GM12872 (cell line): Measurements from ENCODE around the gene ACBD7.

Source experiments
- TF ChIP-seq, protein P1 (sequence below): IDR thresholded peaks from 3 replicates; pipeline ENCODE4 v1.5.1; 2011; ENCODE audit warnings: low read depth, mild to moderate bottlenecking, low read length, moderate library complexity; ENCODE audit not compliant: insufficient read depth

ACBD7 gene

DNA sequence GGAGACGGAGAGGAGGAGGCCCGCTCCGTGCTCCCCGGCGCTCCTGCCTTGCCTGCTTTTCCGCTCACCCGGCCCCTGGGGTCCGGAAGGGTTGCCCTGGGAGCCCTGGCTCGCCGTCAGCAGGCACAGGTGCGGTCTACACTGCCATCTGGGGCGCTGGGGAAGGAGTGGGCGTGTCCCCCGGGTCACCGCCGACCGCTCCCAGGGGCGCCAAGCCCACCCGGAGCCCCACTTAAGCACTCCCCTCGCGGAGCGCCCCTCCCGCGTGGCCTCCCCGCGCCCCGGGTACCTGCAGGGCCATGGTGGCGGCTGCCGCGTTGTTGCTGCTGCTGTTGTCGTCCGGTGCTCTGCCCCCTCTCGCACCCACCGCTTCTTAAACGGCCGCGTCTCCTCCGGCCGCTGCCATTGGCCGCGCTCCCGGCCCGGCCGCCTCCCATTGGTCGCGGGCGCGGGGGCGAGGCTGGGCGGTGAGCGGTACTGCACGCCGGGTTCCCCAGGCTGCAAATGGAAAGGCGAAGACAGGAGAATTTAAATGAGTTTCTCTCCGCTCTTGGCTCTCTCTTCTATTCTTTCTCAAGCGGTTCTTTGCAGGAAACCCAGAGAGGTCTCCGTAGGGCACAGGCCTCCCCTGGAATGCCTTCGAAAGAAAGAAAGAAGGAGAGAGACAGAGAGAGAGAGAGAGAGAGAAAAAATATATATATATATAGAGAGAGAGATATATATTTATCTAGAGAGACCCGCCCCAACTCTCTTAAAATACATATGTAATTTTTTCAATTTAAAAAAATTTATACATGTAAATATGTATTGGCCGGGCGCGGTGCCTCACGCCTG lies at the start of gene ACBD7:
ACBD7 (minus strand) TSS at position 349 of the 834 bp plus-strand sequence; CDS start at position 301, 48 bp downstream.
- TF ChIP-seq, protein P1, sequence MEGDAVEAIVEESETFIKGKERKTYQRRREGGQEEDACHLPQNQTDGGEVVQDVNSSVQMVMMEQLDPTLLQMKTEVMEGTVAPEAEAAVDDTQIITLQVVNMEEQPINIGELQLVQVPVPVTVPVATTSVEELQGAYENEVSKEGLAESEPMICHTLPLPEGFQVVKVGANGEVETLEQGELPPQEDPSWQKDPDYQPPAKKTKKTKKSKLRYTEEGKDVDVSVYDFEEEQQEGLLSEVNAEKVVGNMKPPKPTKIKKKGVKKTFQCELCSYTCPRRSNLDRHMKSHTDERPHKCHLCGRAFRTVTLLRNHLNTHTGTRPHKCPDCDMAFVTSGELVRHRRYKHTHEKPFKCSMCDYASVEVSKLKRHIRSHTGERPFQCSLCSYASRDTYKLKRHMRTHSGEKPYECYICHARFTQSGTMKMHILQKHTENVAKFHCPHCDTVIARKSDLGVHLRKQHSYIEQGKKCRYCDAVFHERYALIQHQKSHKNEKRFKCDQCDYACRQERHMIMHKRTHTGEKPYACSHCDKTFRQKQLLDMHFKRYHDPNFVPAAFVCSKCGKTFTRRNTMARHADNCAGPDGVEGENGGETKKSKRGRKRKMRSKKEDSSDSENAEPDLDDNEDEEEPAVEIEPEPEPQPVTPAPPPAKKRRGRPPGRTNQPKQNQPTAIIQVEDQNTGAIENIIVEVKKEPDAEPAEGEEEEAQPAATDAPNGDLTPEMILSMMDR, result peak; percentile 38; the same call in 2 of the 3 replicates

DNA sequence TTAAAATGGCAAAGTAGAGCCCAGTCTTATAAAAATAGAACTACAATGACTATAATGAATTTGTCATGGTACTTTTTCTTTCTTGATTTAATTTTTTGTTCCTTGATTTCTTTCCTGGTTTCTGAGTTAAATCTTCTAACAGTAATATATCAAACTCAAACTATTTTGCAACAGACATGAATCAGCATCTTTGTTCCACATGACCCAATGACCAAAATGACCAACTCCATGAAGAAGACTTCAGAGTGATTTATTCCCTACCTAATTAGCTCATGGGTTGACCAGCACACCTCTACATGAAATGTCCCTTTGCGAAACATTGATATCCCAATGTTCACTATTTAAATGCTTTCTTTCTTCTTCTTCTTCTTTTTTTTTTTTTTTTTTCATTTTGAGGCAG lies 49.1 kb upstream of the ACBD7 start:
- TF ChIP-seq, protein P1, result no peak

DNA sequence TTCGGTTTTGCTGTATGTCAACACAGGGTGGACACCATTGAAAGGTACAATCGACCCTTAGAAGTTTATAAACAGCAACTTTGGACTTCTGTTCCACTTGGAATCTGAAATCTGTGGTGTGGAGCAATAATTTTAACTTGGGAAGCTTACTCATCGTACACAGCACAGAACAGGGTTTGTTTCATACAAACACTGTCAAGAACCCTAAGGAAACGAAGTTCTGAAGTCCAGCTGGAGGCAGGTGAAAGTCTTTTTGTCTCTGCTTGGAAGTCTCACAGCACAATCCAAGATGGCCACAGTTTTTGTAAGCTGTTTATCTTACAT lies 48.4 kb upstream of the ACBD7 start:
- TF ChIP-seq, protein P1, result no peak

DNA sequence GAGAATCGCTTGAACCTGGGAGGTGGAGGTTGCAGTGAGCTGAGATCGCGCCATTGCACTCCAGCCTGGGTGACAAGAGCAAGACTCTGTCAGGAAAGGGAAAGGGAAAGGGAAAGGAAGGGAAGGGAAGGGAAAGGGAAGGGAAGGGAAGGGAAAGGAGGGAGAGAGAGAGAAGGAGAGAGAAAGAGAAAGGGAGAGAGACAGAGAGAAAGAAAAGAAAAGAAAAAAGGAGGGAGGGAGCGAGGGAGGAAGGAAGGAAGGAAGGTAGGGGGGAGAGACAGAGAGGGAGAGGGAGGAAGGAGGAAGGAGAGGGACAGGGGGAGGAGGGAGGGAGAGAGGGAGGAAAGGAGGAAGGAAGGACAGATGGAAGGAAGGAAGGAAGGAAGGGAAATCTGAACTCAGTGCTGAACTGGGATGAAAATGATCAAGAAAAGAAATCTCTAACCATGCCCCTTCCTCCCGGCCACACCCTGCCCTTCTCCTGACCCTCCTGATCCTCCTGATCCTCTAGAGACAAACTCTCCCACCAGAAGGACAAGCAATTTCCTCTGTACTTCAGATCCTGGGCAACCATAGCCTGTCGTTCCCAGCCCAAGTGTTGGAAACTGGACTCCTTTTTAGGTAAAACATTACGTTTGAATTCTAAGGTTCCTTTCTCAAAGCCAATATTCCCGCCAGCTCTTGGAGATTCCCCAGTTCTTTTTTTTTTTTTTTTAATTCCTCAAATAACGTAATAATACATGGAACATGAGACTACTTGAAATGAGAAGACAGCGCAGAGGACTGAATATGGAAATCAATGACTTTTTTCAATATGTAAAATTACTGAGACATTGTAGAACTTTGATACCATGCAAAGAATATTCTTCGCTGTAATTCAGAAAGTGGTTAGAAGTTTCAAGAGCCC lies 47.8 kb upstream of the ACBD7 start:
- TF ChIP-seq, protein P1, result no peak

DNA sequence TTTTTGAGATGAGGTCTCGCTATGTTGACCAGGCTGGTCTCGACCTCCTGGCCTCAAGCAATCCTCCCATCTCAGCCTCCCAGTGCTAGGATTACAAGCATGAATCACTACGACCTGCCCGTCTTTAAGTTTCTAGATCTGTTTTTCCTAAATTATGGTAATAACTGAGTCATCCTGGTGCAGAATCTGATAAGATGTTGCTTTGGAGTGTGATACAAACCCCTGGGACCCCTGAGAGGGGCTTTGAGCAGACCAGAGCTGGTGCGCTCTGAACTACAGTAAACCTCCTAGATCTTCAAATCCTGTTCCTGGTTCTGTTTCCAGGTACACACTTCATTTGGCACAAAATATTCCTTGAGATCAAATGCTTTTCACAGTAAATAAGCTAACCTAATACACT lies 42.8 kb upstream of the ACBD7 start:
- TF ChIP-seq, protein P1, result no peak

DNA sequence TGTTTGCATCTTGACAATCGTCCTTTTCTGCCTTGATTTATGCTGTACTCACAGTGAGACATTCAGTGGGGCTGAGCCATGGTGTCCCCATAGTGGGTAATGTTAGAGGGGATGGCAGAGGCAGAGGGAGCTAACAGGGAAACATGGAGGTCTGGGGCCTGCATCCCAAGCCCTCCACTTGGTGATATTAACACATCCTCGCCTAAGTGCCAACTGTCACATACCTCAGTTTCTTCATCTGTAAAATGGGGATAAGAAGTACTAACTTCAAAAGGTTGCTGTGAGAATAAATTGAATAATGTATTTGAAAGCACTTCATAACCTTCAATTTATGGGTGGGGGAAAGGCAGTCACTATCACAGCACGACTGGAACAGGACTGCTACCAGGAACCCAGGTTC lies 36.3 kb upstream of the ACBD7 start:
- TF ChIP-seq, protein P1, result no peak

DNA sequence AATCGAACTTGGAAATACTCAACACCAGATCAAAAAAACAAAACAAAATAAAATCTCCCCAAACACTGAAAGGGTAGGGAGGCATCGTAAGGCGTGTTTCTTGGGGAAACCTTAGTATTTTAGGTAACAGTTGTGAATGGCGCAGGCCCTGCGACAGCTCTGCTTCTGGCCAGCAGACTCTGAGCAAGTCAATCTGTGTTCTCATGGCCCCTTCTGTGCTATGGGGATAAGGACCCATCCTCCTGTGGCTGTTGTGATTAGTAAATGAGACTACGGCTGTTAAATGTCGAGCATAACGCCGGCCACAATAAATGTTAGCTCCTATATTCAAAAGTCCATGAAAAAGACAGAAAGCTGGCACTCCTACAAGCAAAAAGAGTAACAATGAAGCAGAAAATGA lies 35.6 kb upstream of the ACBD7 start:
- TF ChIP-seq, protein P1, result no peak
